SU-DHL-6 (cell line): ENCODE data around the gene NCF4.

Source experiments
- EZH2phosphoT487 ChIP-seq: fragments of 200-600 bp; sonication (generic), shearing (Covaris generic); conservative IDR thresholded peaks from 2 replicates; pipeline ENCODE4 v1.6.1; 2018; ENCODE audit warnings: mild to moderate bottlenecking, antibody characterized with exemption, low read length, moderate library complexity, mixed read lengths
- TF ChIP-seq, protein P1 (sequence below): fragments of 200-600 bp; sonication (generic); IDR thresholded peaks from one replicate; pipeline ENCODE4 v1.5.1; 2017; ENCODE audit warnings: antibody characterized with exemption, mild to moderate bottlenecking, low read length, moderate library complexity; ENCODE audit not compliant: insufficient read depth, poor library complexity, severe bottlenecking

DNA sequence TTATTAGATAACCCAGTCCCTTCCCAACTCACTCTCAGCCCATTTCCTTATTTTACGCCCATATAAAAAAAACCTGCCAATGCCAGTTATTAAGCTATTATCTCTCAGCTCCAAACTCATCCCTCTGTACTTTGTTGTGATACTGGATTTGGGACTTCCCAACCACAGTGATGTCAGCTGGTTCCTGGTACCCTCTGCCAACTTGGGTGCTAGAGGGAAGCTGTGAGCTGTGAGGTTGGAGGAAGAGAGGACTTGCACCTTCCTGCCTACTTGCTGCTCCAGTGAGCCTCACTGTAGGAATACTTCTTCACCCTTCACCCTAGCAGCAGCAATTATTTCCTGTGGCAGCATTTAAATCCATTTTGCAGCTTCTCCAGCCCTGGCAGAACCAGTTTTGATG, 33.5 kb downstream of the NCF4 start:
- TF ChIP-seq, protein P1, sequence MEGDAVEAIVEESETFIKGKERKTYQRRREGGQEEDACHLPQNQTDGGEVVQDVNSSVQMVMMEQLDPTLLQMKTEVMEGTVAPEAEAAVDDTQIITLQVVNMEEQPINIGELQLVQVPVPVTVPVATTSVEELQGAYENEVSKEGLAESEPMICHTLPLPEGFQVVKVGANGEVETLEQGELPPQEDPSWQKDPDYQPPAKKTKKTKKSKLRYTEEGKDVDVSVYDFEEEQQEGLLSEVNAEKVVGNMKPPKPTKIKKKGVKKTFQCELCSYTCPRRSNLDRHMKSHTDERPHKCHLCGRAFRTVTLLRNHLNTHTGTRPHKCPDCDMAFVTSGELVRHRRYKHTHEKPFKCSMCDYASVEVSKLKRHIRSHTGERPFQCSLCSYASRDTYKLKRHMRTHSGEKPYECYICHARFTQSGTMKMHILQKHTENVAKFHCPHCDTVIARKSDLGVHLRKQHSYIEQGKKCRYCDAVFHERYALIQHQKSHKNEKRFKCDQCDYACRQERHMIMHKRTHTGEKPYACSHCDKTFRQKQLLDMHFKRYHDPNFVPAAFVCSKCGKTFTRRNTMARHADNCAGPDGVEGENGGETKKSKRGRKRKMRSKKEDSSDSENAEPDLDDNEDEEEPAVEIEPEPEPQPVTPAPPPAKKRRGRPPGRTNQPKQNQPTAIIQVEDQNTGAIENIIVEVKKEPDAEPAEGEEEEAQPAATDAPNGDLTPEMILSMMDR, result no peak
- no peak for TF ChIP-seq EZH2phosphoT487
